Fibroblast of lung (primary cell): Measurements from ENCODE around the gene AOC1. TPM values are rescaled to one million over a fixed set of nuclear protein-coding genes. Genes with fewer than 3 reads are reported as not detected.

Experiments used
- DNase-seq, 2 donors: peaks; one replicate each; pipeline versions ENCODE4 v3.0.0 to v3.0.0-alpha.2; 2010; ENCODE audit warnings: low read depth in 2 of 2
- H2AFZ ChIP-seq: 2 replicates; pipeline ENCODE4 v1.5.1; 2012; ENCODE audit warnings: low read length, control low read depth, inconsistent platforms
- H3K27ac ChIP-seq: 2 replicates; pipeline ENCODE4 v1.5.1; 2011; ENCODE audit warnings: low read length, control low read depth; ENCODE audit not compliant: insufficient read depth
- H3K27me3 ChIP-seq: 2 replicates; pipeline ENCODE4 v1.5.1; 2011; ENCODE audit warnings: mild to moderate bottlenecking, low read length; ENCODE audit not compliant: control insufficient read depth, insufficient read depth
- H3K36me3 ChIP-seq: 2 replicates; pipeline ENCODE4 v1.5.1; 2011; ENCODE audit warnings: low read length; ENCODE audit not compliant: control insufficient read depth, insufficient read depth
- H3K4me1 ChIP-seq: 2 replicates; pipeline ENCODE4 v1.5.1; 2011; ENCODE audit warnings: low read length; ENCODE audit not compliant: control insufficient read depth, insufficient read depth; ENCODE audit errors: extremely low read depth
- H3K4me2 ChIP-seq: 2 replicates; pipeline ENCODE4 v1.5.1; 2011; ENCODE audit warnings: low read length, control low read depth; ENCODE audit not compliant: insufficient read depth; ENCODE audit errors: extremely low read depth
- H3K4me3 ChIP-seq, 4 experiments: fragments of 200-600 bp in 1 of 4; sonication (generic) in 1 of 4; replicated peaks in 1 of 4; 2 replicates each; pipeline ENCODE4 v1.5.1; 2011 to 2016; ENCODE audit warnings: low read length in 4 of 4, low read depth in 3 of 4, mild to moderate bottlenecking in 3 of 4, control low read depth in 2 of 4, inconsistent platforms in 1 of 4, mixed read lengths in 1 of 4; ENCODE audit not compliant: insufficient read depth in 1 of 4; ENCODE audit errors: control extremely low read depth in 1 of 4
- H3K79me2 ChIP-seq: 2 replicates; pipeline ENCODE4 v1.5.1; 2012; ENCODE audit warnings: mild to moderate bottlenecking, low read length, inconsistent platforms; ENCODE audit not compliant: control insufficient read depth, insufficient read depth
- H3K9ac ChIP-seq: 2 replicates; pipeline ENCODE4 v1.5.1; 2011; ENCODE audit warnings: mild to moderate bottlenecking, low read length, control low read depth; ENCODE audit not compliant: insufficient read depth
- H3K9me3 ChIP-seq: 2 replicates; pipeline ENCODE4 v1.5.1; 2012; ENCODE audit warnings: low read depth, low read length; ENCODE audit not compliant: control insufficient read depth, insufficient read depth
- H4K20me1 ChIP-seq: 2 replicates; pipeline ENCODE4 v1.5.1; 2011; ENCODE audit warnings: low read length; ENCODE audit not compliant: control insufficient read depth, insufficient read depth; ENCODE audit errors: extremely low read depth
- CTCF ChIP-seq, 2 donors: IDR thresholded peaks in 1 of 2; conservative IDR thresholded peaks in 1 of 2; 1 replicate in 1 of 2; 2 replicates in 1 of 2; pipeline ENCODE4 v1.5.1; 2011 to 2012; ENCODE audit warnings: low read length in 2 of 2, control low read depth in 1 of 2, inconsistent platforms in 1 of 2, low read depth in 1 of 2, mild to moderate bottlenecking in 1 of 2
- EZH2 ChIP-seq: IDR thresholded peaks from 2 replicates; pipeline ENCODE4 v1.5.1; 2012; ENCODE audit warnings: low read length, control low read depth, mild to moderate bottlenecking; ENCODE audit errors: missing control alignments
- polyA plus RNA-seq, 2 donors: library from polyadenylated mRNA; depleted of rRNA in 1 of 2; stranded (reverse) in 1 of 2; unstranded in 1 of 2; fragments of >200 nt; gene quantifications; 2 replicates each; pipeline ENCODE4 v1.2.1, GENCODE V29; 2011 to 2012; ENCODE audit warnings: missing spikeins in 1 of 2
- total RNA-seq: library from RNA; depleted of rRNA; stranded (reverse); fragments of >200 nt; gene quantifications from 2 replicates; pipeline ENCODE4 v1.2.1, GENCODE V29; 2014

The AOC1 gene
- total and polyA plus RNA-seq, 2 donors (not counting 1 experiment from before 2014, with no cell fraction given), result not detected

GRCh38 chr7:150854066-150855000 lies 2.0 kb downstream of the AOC1 start:
- Histone ChIP-seq H3K9me3 (no peaks in the 10 kb centered on the region), H3K27me3 (no peaks in the 10 kb centered on the region), H3K4me1 (no peaks in the 10 kb centered on the region), H3K36me3 (no peaks in the 10 kb centered on the region), H3K27ac (no peak overlapping the region), H4K20me1 (no peaks in the 10 kb centered on the region), H3K4me2 (no peak overlapping the region), H3K9ac (no peak overlapping the region), H3K4me3 (no peak overlapping the region), H3K79me2 (no peaks in the 10 kb centered on the region), H2AFZ (no peak overlapping the region)
- no peak for TF ChIP-seq CTCF (conservative IDR thresholded peaks at IDR 0.05 in 1 of 2, IDR thresholded peaks at IDR 0.05 in 1 of 2; ENCODE audit: low read depth in 1 of 2, low read length in 2 of 2)
- no peak for TF ChIP-seq EZH2
- DNase-seq, result no peak

DNA sequence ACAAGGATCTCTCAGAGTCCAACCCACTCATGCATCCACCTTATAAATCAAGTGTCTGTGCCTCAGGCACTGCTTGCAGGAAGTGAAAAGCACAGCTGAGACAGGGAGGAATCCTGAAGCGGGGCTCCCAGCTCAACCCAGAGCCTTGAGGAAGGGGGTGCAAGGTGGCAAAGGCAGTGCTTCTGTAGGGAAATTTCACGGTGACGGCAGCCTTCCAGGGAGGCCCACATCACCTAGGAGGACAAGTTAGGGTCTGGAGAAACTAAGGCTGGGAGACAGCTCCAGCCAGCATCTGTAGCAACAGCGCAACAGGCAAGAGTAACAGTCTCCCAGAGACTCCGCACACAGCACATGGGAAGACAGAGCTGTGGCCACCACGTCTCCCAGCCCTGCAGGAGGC lies 2.7 kb downstream of the AOC1 start:
- Histone ChIP-seq H3K4me1 (no peaks in the 10 kb centered on the region), H3K4me2 (no peak overlapping the region), H4K20me1 (no peaks in the 10 kb centered on the region), H3K79me2 (no peaks in the 10 kb centered on the region), H3K36me3 (no peaks in the 10 kb centered on the region), H3K4me3 (no peak overlapping the region), H3K9me3 (no peaks in the 10 kb centered on the region), H3K27me3 (no peaks in the 10 kb centered on the region), H2AFZ (no peak overlapping the region), H3K9ac (no peak overlapping the region), H3K27ac (no peak overlapping the region)
- no peak for TF ChIP-seq EZH2
- TF ChIP-seq CTCF (conservative IDR thresholded peaks at IDR 0.05 in 1 of 2, IDR thresholded peaks at IDR 0.05 in 1 of 2; ENCODE audit: low read depth in 1 of 2, low read length in 2 of 2), result no peak
- no peak for DNase-seq

- Histone ChIP-seq H3K27ac (no peak overlapping the region), H3K4me1 (no peaks in the 10 kb centered on the region), H3K4me2 (no peak overlapping the region), H3K27me3 (no peaks in the 10 kb centered on the region), H3K9me3 (no peaks in the 10 kb centered on the region), H3K79me2 (no peaks in the 10 kb centered on the region), H4K20me1 (no peaks in the 10 kb centered on the region), H3K4me3 (no peak overlapping the region), H2AFZ (no peak overlapping the region), H3K36me3 (no peaks in the 10 kb centered on the region), H3K9ac (no peak overlapping the region)
- TF ChIP-seq EZH2 (no peak), CTCF (conservative IDR thresholded peaks at IDR 0.05 in 1 of 2, IDR thresholded peaks at IDR 0.05 in 1 of 2; ENCODE audit: low read depth in 1 of 2, low read length in 2 of 2) (no peak)
- DNase-seq, result no peak
These were observed 3.4 kb downstream of the AOC1 start for GRCh38 chr7:150855476-150856302.
